ENCODE measurements around the gene AUTS2. TPM values are rescaled to one million over a fixed set of nuclear protein-coding genes. Genes with fewer than 3 reads are reported as not detected.

The AUTS2 gene
- total RNA-seq, 2 experiments from 2014 or later: 4.0 to 4.7 TPM

GRCh38 chr7:69942573-69942972 lies 344.3 kb downstream of the AUTS2 start:
- H3K27me3 Mint-ChIP-seq: no peaks in the 10 kb centered on the region
- no peaks in the 10 kb centered on the region for H3K4me1 Mint-ChIP-seq (ENCODE audit: low read depth)
- H3K27ac Mint-ChIP-seq: no peak overlapping the region
- CTCF ChIA-PET: no interaction called here
- intact Hi-C loops (cut with micrococcal nuclease): no loop called here
- POLR2A ChIA-PET: no interaction called here
- H3K4me3 Mint-ChIP-seq: no peak overlapping the region
- no peaks in the 10 kb centered on the region for H3K9me3 Mint-ChIP-seq
- no peaks in the 10 kb centered on the region for H3K36me3 Mint-ChIP-seq
- DNase-seq: no peak

GRCh38 chr7:69946901-69947300 lies 348.6 kb downstream of the AUTS2 start:
- Mint-ChIP-seq H3K27me3 (no peaks in the 10 kb centered on the region), H3K27ac (no peak overlapping the region), H3K36me3 (no peaks in the 10 kb centered on the region), H3K9me3 (no peaks in the 10 kb centered on the region), H3K4me3 (no peak overlapping the region), H3K4me1 (ENCODE audit: low read depth) (no peaks in the 10 kb centered on the region)
- intact Hi-C loops (cut with micrococcal nuclease): no loop called here
- ChIA-PET CTCF (no interaction called here), POLR2A (no interaction called here)
- no peak for DNase-seq

GRCh38 chr7:69947998-69948397 lies 349.7 kb downstream of the AUTS2 start:
- POLR2A ChIA-PET: no interaction called here
- Mint-ChIP-seq H3K4me1 (ENCODE audit: low read depth) (no peaks in the 10 kb centered on the region), H3K36me3 (no peaks in the 10 kb centered on the region), H3K4me3 (no peak overlapping the region), H3K27me3 (no peaks in the 10 kb centered on the region), H3K9me3 (no peaks in the 10 kb centered on the region), H3K27ac (no peak overlapping the region)
- intact Hi-C loops (cut with micrococcal nuclease): no loop called here
- DNase-seq: no peak
- CTCF ChIA-PET: no interaction called here

DNA sequence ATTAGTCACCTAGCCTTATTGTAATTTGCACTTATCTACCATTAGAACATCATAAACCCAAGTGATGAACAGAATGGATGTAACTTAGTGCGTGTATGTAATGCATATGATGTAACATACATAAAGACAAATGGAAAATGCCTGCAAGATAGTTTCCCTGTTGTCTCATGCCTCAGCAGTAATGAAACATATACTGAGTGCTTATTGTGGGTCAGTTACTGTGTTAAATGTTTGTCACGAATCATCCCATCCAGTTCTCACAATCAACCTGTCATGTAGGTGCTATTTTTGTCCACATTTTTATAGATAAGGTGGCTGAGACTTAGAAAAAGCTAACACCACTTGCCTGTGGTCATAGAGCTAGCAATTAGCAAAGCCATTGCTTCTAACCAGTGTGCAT lies 350.8 kb downstream of the AUTS2 start:
- intact Hi-C loops (cut with micrococcal nuclease): no loop called here
- CTCF ChIA-PET: no interaction called here
- Mint-ChIP-seq H3K27me3 (no peaks in the 10 kb centered on the region), H3K36me3 (no peaks in the 10 kb centered on the region), H3K27ac (no peak overlapping the region), H3K9me3 (no peaks in the 10 kb centered on the region), H3K4me3 (no peak overlapping the region), H3K4me1 (ENCODE audit: low read depth) (no peaks in the 10 kb centered on the region)
- POLR2A ChIA-PET: no interaction called here
- DNase-seq: no peak

GRCh38 chr7:69951458-69951857 lies 353.2 kb downstream of the AUTS2 start:
- H3K4me3 Mint-ChIP-seq: no peak overlapping the region
- no peak overlapping the region for H3K27ac Mint-ChIP-seq
- no peaks in the 10 kb centered on the region for H3K27me3 Mint-ChIP-seq
- H3K4me1 Mint-ChIP-seq (ENCODE audit: low read depth): no peaks in the 10 kb centered on the region
- no peaks in the 10 kb centered on the region for H3K9me3 Mint-ChIP-seq
- H3K36me3 Mint-ChIP-seq: no peaks in the 10 kb centered on the region
- DNase-seq: no peak
- intact Hi-C loops (cut with micrococcal nuclease): no loop called here
- ChIA-PET CTCF (interaction anchor here (0.9 kb wide), 1 partner anchor 8 kb away, joined by 3 read pairs; no protein-coding TSS in a partner anchor), POLR2A (no interaction called here)

DNA sequence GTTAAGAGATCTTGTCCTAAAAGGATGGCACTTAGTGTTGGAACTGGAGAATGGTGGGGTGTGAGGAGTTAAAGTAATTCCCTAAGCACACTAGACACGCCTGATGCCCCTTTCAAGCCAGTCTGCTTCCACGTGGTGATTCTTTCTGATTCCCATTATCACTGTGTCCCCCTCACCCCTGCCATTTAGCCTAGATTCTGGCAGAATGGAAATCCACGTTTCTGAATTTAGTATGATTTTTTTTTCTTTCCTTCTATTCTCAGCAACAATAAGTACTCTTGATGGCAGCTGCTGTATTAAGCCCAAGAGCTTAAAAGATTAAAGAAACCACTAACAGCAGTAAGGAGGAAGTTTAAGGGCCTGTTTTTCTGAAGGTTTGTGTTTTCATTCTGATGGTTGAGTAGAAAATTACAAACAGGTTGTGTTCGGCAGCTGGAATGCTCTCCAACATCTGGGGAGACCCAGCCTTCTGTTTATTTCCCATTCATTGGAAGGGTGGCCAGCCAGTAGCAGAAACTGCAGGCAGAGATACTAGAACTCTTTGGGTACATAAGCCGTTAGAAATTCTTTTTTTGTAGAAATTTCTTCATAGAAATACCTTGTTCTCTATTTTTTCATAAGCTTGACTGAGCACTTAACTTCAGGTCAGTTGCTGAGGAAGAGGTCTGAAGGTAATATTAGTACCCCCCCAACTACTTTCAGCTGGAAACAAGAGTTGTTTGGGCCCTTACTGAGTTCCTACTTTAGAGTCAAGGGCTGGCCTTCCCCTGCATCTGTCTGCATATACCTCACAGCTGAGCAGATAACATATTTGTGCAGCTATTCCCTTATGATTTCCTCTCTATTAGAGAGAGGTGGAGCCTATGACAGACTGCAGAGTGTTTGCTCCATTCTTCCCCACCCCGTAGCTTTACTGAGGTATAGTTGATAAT lies 355.1 kb downstream of the AUTS2 start:
- DNase-seq: no peak
- Mint-ChIP-seq H3K9me3 (no peaks in the 10 kb centered on the region), H3K27me3 (no peaks in the 10 kb centered on the region), H3K4me1 (ENCODE audit: low read depth) (no peaks in the 10 kb centered on the region), H3K36me3 (no peaks in the 10 kb centered on the region), H3K27ac (no peak overlapping the region), H3K4me3 (no peak overlapping the region)
- ChIA-PET CTCF (interaction anchor here (1.2 kb wide), 1 partner anchor 9 kb away, joined by 4 read pairs; no protein-coding TSS in a partner anchor), POLR2A (no interaction called here)
- intact Hi-C loops (cut with micrococcal nuclease): no loop called here

DNA sequence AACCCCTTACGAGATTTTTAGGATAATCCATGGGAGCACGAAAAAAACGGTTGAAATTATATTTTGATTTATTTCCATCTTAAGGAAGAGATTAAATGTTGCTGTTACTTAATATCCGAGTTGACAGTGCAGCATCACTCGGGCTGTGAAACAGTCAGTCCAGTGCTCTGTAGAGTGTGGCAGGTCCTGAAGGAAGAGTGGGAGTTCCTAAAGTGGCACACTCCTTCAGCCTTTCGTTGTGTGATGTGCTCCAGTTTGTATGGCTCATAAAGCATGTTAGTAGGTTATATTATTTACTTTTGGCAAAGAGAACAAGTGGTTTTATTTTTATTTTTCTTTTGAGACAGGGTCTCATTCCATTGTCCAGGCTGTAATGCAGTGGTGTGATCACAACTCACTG lies 358.3 kb downstream of the AUTS2 start:
- ChIA-PET CTCF (no interaction called here), POLR2A (no interaction called here)
- H3K27ac Mint-ChIP-seq: no peak overlapping the region
- H3K27me3 Mint-ChIP-seq: no peaks in the 10 kb centered on the region
- intact Hi-C loops (cut with micrococcal nuclease): no loop called here
- H3K36me3 Mint-ChIP-seq: no peaks in the 10 kb centered on the region
- H3K9me3 Mint-ChIP-seq: no peaks in the 10 kb centered on the region
- no peak for DNase-seq
- H3K4me1 Mint-ChIP-seq (ENCODE audit: low read depth): no peaks in the 10 kb centered on the region
- H3K4me3 Mint-ChIP-seq: no peak overlapping the region

DNA sequence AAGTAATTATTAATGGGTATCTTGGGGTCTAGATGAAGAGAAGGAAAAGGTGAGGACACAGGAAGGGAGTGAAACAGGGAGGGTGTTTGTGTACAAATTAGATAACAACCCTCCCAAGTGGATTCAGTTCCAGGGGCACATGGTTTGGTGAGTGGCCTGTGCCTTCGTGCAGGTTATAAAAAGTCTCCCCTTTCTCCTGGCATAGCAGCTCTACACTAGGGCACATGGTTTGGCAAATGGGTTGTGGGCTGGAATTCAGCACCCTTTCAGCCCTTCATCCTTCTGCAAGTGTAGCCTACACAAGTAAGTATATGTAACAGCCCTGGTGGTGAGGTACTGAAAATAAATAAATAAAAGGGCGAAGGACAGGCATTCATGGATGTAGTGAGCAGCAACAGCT lies 359.4 kb downstream of the AUTS2 start:
- Mint-ChIP-seq H3K27ac (no peak overlapping the region), H3K4me1 (ENCODE audit: low read depth) (no peaks in the 10 kb centered on the region), H3K9me3 (no peaks in the 10 kb centered on the region), H3K27me3 (no peaks in the 10 kb centered on the region), H3K4me3 (no peak overlapping the region), H3K36me3 (no peaks in the 10 kb centered on the region)
- POLR2A ChIA-PET: no interaction called here
- intact Hi-C loops (cut with micrococcal nuclease): no loop called here
- CTCF ChIA-PET: no interaction called here
- DNase-seq: no peak

GRCh38 chr7:69959789-69960499 lies 361.7 kb downstream of the AUTS2 start:
- no peaks in the 10 kb centered on the region for H3K27me3 Mint-ChIP-seq
- H3K9me3 Mint-ChIP-seq: no peaks in the 10 kb centered on the region
- no peak overlapping the region for H3K4me3 Mint-ChIP-seq
- H3K27ac Mint-ChIP-seq: no peak overlapping the region
- DNase-seq: no peak
- intact Hi-C loops (cut with micrococcal nuclease): no loop called here
- ChIA-PET POLR2A (no interaction called here), CTCF (interaction anchor here (0.9 kb wide), 1 partner anchor 8 kb away, joined by 3 read pairs; no protein-coding TSS in a partner anchor)
- no peaks in the 10 kb centered on the region for H3K36me3 Mint-ChIP-seq
- H3K4me1 Mint-ChIP-seq (ENCODE audit: low read depth): no peaks in the 10 kb centered on the region

DNA sequence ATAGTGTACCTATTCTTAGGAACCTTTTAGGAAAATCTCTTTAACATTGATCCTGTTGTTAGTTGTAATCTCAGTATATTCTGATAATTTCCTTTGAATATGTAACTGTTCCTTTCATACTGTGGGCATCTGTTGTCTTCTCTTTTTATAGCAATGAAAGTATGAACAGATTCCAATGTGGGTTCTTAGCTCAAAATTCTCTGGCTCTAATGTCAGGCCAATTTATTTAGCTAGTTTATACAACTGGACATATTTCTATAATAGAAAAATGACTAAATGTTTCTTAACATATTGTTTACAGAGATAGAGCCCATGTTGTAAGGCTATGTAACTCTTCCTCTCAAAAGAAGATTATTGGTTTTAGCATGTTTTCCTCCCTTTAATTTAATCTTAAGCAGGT lies 363.2 kb downstream of the AUTS2 start:
- intact Hi-C loops (cut with micrococcal nuclease): no loop called here
- Mint-ChIP-seq H3K27me3 (no peaks in the 10 kb centered on the region), H3K27ac (no peak overlapping the region), H3K4me1 (ENCODE audit: low read depth) (no peaks in the 10 kb centered on the region), H3K9me3 (no peaks in the 10 kb centered on the region), H3K36me3 (no peaks in the 10 kb centered on the region), H3K4me3 (no peak overlapping the region)
- CTCF ChIA-PET: no interaction called here
- no peak for DNase-seq
- POLR2A ChIA-PET: no interaction called here

DNA sequence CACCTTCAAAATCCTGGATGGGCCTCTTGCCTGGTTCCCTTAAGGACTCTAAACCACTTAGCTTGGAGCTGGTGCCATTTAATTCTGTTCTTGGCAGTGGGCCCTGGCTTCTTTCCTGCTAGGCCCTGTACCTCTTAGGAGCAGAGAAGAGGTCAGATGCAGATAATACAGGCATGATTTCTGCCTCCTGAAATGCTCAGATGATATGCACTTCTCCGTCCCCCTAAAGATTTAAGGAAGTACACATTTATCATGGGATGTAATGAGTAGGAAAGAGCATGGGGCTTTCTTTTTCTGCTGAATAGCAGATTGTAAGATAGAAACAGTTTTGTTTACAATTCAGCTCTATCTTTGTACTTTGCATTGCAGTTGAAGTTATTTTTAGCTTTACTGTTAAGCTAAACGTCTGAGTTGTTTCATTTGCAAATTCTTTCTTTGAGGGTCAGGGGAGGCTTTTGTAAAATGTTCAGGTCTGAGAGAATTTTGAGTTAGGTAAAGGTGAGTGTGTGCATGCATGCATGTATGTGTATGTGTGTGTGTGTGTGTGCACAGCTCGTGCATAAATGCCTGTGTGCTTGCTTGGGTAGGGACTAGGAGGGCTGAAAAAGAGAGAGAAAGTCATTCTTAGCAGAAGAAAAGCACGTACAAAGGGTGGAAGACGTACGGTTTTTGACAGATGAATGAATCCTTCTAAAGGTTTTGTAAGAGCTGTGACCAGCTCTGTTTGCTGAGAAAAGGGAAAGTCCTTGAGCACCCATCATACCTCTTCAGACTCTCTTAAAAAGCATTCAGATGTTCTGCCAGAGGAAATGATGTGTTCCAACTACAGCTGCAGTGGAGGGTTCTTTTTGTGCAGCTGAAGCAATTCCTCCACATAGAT lies 364.2 kb downstream of the AUTS2 start:
- Mint-ChIP-seq H3K27me3 (peaks cover 3% of the 10 kb centered on the region), H3K4me1 (ENCODE audit: low read depth) (no peaks in the 10 kb centered on the region), H3K4me3 (no peak overlapping the region), H3K36me3 (no peaks in the 10 kb centered on the region), H3K27ac (no peak overlapping the region), H3K9me3 (no peaks in the 10 kb centered on the region)
- intact Hi-C loops (cut with micrococcal nuclease): no loop called here
- no peak for DNase-seq
- ChIA-PET CTCF (interaction anchor here (0.8 kb wide), 1 partner anchor 8 kb away, joined by 4 read pairs; no protein-coding TSS in a partner anchor), POLR2A (no interaction called here)

GRCh38 chr7:69963393-69963792 lies 365.1 kb downstream of the AUTS2 start:
- intact Hi-C loops (cut with micrococcal nuclease): no loop called here
- no peak for DNase-seq
- ChIA-PET POLR2A (no interaction called here), CTCF (interaction anchor here (0.8 kb wide), 1 partner anchor 9 kb away, joined by 4 read pairs; no protein-coding TSS in a partner anchor)
- no peaks in the 10 kb centered on the region for H3K36me3 Mint-ChIP-seq
- no peak overlapping the region for H3K27ac Mint-ChIP-seq
- H3K9me3 Mint-ChIP-seq: no peaks in the 10 kb centered on the region
- no peaks in the 10 kb centered on the region for H3K4me1 Mint-ChIP-seq (ENCODE audit: low read depth)
- no peak overlapping the region for H3K4me3 Mint-ChIP-seq
- H3K27me3 Mint-ChIP-seq: peaks cover 4% of the 10 kb centered on the region
